A549 (cell line): ENCODE data around the gene PLEKHN1. TPM values are rescaled to one million over a fixed set of nuclear protein-coding genes. Genes with fewer than 3 reads are reported as not detected.
"Not testable (repeated sequence)": the region's sequence is repeated elsewhere in the genome, so short reads cannot be mapped to it uniquely, and the experiment has no call there.

Experiments used
- ATAC-seq, 2 experiments: fragments of 200-7000 bp in 1 of 2; fragments of >200 bp in 1 of 2; cut with Nextera tagmentation in 1 of 2; cut with Tn5 transposase in 1 of 2; 3 replicates each; pipeline versions ENCODE4 v1.8.0 to v1.9.1; 2018 to 2020; ENCODE audit warnings: mild to moderate bottlenecking in 1 of 2, moderate library complexity in 1 of 2
- CTCF ChIA-PET: fragments of 300-600 bp; sonication (Branson Sonifier 250); formaldehyde crosslinking; extraction: SDS; loops from one replicate; lab custom pipeline; 2021; ENCODE audit warnings: antibody characterized with exemption, inconsistent platforms; lab: Yijun Ruan, JAX
- POLR2A ChIA-PET: fragments of 350-600 bp; formaldehyde crosslinking; extraction: SDS; loops from one replicate; lab custom pipeline; 2021; ENCODE audit warnings: antibody characterized with exemption, inconsistent platforms; lab: Yijun Ruan, JAX
- DNase-seq, 2 experiments: peaks; one replicate each; pipeline versions ENCODE4 v3.0.0 to v3.0.0-alpha.2; 2011 to 2016; ENCODE audit warnings: low read depth in 1 of 2, low spot score in 1 of 2
- FAIRE-seq: peaks from 2 replicates; lab custom pipeline; 2011; peaks lifted over from hg19 to GRCh38; lab: Jason Lieb, UNC
- H3K27ac ChIP-seq, 2 experiments: fragments of >200 bp; sonication (Bioruptor Twin); formaldehyde crosslinking; 3 replicates each; pipeline ENCODE4 v1.5.1; 2016 to 2017
- H3K4me1 ChIP-seq: fragments of >200 bp; sonication (Bioruptor Twin); formaldehyde crosslinking; 3 replicates; pipeline ENCODE4 v1.6.1; 2016
- H3K4me2 ChIP-seq: fragments of >200 bp; sonication (Bioruptor Twin); formaldehyde crosslinking; 3 replicates; pipeline ENCODE4 v1.6.1; 2016
- H3K4me3 ChIP-seq: fragments of >200 bp; sonication (Bioruptor Twin); formaldehyde crosslinking; 3 replicates; pipeline ENCODE4 v1.5.1; 2016
- H3K9me3 ChIP-seq: fragments of >200 bp; sonication (Bioruptor Twin); formaldehyde crosslinking; 3 replicates; pipeline ENCODE4 v1.6.1; 2016
- CHD2 ChIP-seq: fragments of 150-350 bp; IDR thresholded peaks from 2 replicates; pipeline ENCODE4 v1.6.1; 2014; ENCODE audit warnings: low read length; ENCODE audit not compliant: partially characterized antibody
- CHD4 ChIP-seq: fragments of 200-600 bp; sonication (generic); IDR thresholded peaks from 2 replicates; pipeline ENCODE4 v1.6.1; 2016; ENCODE audit warnings: antibody characterized with exemption, mild to moderate bottlenecking, borderline replicate concordance
- EHF ChIP-seq: fragments of 250-450 bp; sonication (Bioruptor Pico); IDR thresholded peaks from 2 replicates; pipeline ENCODE4 v1.5.0; 2020; ENCODE audit warnings: mild to moderate bottlenecking
- EHMT2 ChIP-seq: fragments of 200-600 bp; sonication (generic); IDR thresholded peaks from 2 replicates; pipeline ENCODE4 v1.6.1; 2016; ENCODE audit warnings: antibody characterized with exemption, low read depth, mild to moderate bottlenecking, moderate library complexity
- HEYL ChIP-seq: fragments of 250-450 bp; sonication (Bioruptor Pico); IDR thresholded peaks from 2 replicates; pipeline ENCODE4 v1.8.0; 2021; ENCODE audit warnings: mild to moderate bottlenecking, moderate library complexity
- HOXA7 ChIP-seq: fragments of 250-450 bp; sonication (Bioruptor Pico); IDR thresholded peaks from 2 replicates; pipeline ENCODE4 v1.5.0; 2020; ENCODE audit warnings: mild to moderate bottlenecking, moderate library complexity
- HOXB5 ChIP-seq: fragments of 250-450 bp; sonication (Bioruptor Pico); IDR thresholded peaks from 2 replicates; pipeline ENCODE4 v1.5.0; 2020; ENCODE audit warnings: mild to moderate bottlenecking, moderate library complexity
- JUN ChIP-seq, 2 experiments: fragments of >200 bp; sonication (Bioruptor Twin); formaldehyde crosslinking; IDR thresholded peaks; 2 replicates in 1 of 2; 3 replicates in 1 of 2; pipeline ENCODE4 v1.6.1; 2016 to 2017
- KDM1A ChIP-seq: fragments of 200-600 bp; sonication (generic); IDR thresholded peaks from 2 replicates; pipeline ENCODE4 v1.6.1; 2016; ENCODE audit warnings: low read depth, mild to moderate bottlenecking
- MAZ ChIP-seq: fragments of 150-350 bp; IDR thresholded peaks from 2 replicates; pipeline ENCODE4 v1.6.1; 2014; ENCODE audit warnings: antibody characterized with exemption, low read depth, low read length, borderline replicate concordance
- MYC ChIP-seq: IDR thresholded peaks from 2 replicates; pipeline ENCODE4 v1.6.1; 2012; ENCODE audit warnings: mild to moderate bottlenecking, inconsistent platforms, low read length, improper control_type of control experiment, borderline replicate concordance
- NPAS2 ChIP-seq: fragments of 250-450 bp; sonication (Bioruptor Pico); IDR thresholded peaks from 2 replicates; pipeline ENCODE4 v1.8.0; 2022; ENCODE audit warnings: mild to moderate bottlenecking, moderate library complexity, borderline replicate concordance
- PHF8 ChIP-seq: fragments of 200-600 bp; sonication (generic); IDR thresholded peaks from 2 replicates; pipeline ENCODE4 v1.6.1; 2016; ENCODE audit warnings: low read depth, mild to moderate bottlenecking, antibody characterized with exemption, moderate library complexity, borderline replicate concordance
- RAD21 ChIP-seq, 2 experiments: fragments of >200 bp in 1 of 2; sonication (Bioruptor Twin) in 1 of 2; formaldehyde crosslinking in 1 of 2; IDR thresholded peaks in 1 of 2; conservative IDR thresholded peaks in 1 of 2; 2 replicates in 1 of 2; 3 replicates in 1 of 2; pipeline ENCODE4 v1.6.1; 2012 to 2018; ENCODE audit warnings: inconsistent platforms in 1 of 2
- RARB ChIP-seq: fragments of 250-450 bp; sonication (Bioruptor Pico); IDR thresholded peaks from 2 replicates; pipeline ENCODE4 v1.8.0; 2021; ENCODE audit warnings: mild to moderate bottlenecking, moderate library complexity
- RCOR1 ChIP-seq: fragments of 150-350 bp; IDR thresholded peaks from 2 replicates; pipeline ENCODE4 v1.6.1; 2014; ENCODE audit warnings: antibody characterized with exemption, low read length, low read depth
- RNF2 ChIP-seq: fragments of 200-600 bp; sonication (generic); IDR thresholded peaks from 2 replicates; pipeline ENCODE4 v1.6.1; 2016; ENCODE audit warnings: low read depth, mild to moderate bottlenecking, antibody characterized with exemption, moderate library complexity, borderline replicate concordance
- SREBF2 ChIP-seq: fragments of 450-650 bp; IDR thresholded peaks from 2 replicates; pipeline ENCODE4 v1.6.1; 2014; ENCODE audit warnings: mild to moderate bottlenecking, moderate library complexity
- TP53 ChIP-seq: fragments of 250-450 bp; sonication (Bioruptor Pico); IDR thresholded peaks from 2 replicates; pipeline ENCODE4 v1.5.0; 2021; ENCODE audit warnings: mild to moderate bottlenecking, moderate library complexity
- ZC3H11A ChIP-seq: fragments of 450-650 bp; IDR thresholded peaks from 2 replicates; pipeline ENCODE4 v1.6.1; 2014; ENCODE audit warnings: antibody characterized with exemption, mild to moderate bottlenecking
- ZNF302 ChIP-seq: fragments of 250-450 bp; sonication (Bioruptor Pico); IDR thresholded peaks from 2 replicates; pipeline ENCODE4 v1.9.0; 2021; ENCODE audit warnings: inconsistent platforms, mild to moderate bottlenecking, moderate library complexity
- ZSCAN20 ChIP-seq: fragments of 250-450 bp; sonication (Bioruptor Pico); IDR thresholded peaks from 2 replicates; pipeline ENCODE4 v1.8.0; 2022; ENCODE audit warnings: mild to moderate bottlenecking, moderate library complexity
- WGBS: methylation state at CpG from one replicate; pipeline ENCODE4 v1.1.6; 2017; ENCODE audit errors: missing lambda C conversion rate; 5-methylcytosine and 5-hydroxymethylcytosine counted together
- polyA plus RNA-seq, 4 experiments: library from polyadenylated mRNA; depleted of rRNA in 3 of 4; stranded (reverse); fragments of >200 nt; fragmentation: RNase III in 1 of 4; extraction: RNeasy Plus Mini Kit Qiagen cat#74134 plus additional on column Dnase treatment in 1 of 4; gene quantifications; 2 replicates in 3 of 4; 3 replicates in 1 of 4; pipeline ENCODE4 v1.2.3, GENCODE V29; 2011 to 2017
- TF ChIP-seq, protein P1 (sequence below): fragments of 250-450 bp; sonication (Bioruptor Pico); IDR thresholded peaks from 2 replicates; pipeline ENCODE4 v1.5.0; 2021; ENCODE audit warnings: mild to moderate bottlenecking, moderate library complexity, borderline replicate concordance
- TF ChIP-seq, protein P2 (sequence below): fragments of 150-350 bp; IDR thresholded peaks from 2 replicates; pipeline ENCODE4 v1.6.1; 2014; ENCODE audit warnings: low read depth, mild to moderate bottlenecking, low read length
- TF ChIP-seq, protein P3 (sequence below): IDR thresholded peaks from 2 replicates; pipeline ENCODE4 v1.6.1; 2012; ENCODE audit warnings: low read depth, borderline replicate concordance

PLEKHN1 gene
- polyA plus RNA-seq, 2 of the 4 experiments (the other 2 are of a cell fraction), result 0.75 to 3.2 TPM

DNA sequence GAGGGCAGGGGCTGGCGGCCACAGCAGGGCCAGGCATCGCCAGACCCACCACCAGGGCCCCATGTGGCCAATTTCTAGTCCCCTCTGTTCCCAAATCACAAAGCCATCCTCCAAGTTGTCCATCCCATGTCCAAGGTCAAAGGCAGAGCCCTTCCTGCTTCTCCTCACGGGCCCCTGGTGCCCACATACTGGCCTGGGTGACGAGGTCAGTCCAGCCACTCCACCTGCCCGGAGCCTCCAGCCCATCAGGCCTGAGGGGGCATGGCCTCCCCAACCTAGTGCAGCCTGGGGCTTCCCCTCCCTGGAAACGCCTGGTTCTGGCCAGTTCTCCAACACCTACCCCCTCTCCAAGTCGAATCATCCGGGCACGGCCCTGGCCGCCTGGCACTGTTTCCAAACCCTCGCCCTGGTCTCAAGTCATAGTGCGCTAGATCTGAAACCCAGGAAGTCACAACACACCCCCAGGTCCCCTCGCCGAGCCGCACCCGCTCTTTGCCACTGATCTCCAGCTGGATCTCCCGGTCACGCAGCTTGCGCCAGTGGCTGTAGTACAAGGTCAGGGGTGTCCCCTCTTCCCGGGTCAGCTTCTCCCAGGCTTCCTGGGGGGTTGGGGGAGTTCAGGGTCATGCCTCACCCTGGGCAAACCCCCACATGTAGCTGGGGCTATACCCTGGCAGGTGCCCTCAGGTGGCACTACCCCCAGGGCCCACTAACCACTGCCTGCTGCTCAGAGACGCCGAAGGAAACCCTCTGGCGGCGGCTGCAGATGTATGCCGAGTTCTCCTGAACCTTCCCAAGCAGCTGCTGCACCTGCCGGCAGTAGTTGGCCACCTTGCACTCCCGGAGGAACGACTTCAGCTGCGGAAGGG, 20.4 kb upstream of the PLEKHN1 start:
- Histone ChIP-seq H3K4me3 (no peak overlapping the region), H3K9me3 (no peaks in the 10 kb centered on the region), H3K27ac (peak overlapping the region; percentile 100; a peak in 5 of 6 replicates), H3K4me1 (peaks cover 41% of the 10 kb centered on the region), H3K4me2 (no peak overlapping the region; the same call in 2 of the 3 replicates)
- no peak for ATAC-seq
- DNase-seq, result no peak
- no peak for TF ChIP-seq MAZ
- TF ChIP-seq, protein P1, sequence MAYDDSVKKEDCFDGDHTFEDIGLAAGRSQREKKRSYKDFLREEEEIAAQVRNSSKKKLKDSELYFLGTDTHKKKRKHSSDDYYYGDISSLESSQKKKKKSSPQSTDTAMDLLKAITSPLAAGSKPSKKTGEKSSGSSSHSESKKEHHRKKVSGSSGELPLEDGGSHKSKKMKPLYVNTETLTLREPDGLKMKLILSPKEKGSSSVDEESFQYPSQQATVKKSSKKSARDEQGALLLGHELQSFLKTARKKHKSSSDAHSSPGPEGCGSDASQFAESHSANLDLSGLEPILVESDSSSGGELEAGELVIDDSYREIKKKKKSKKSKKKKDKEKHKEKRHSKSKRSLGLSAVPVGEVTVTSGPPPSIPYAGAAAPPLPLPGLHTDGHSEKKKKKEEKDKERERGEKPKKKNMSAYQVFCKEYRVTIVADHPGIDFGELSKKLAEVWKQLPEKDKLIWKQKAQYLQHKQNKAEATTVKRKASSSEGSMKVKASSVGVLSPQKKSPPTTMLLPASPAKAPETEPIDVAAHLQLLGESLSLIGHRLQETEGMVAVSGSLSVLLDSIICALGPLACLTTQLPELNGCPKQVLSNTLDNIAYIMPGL (CRISPR knock-in tag), result no peak
- TF ChIP-seq JUN (IDR thresholded peaks at IDR 0.05), result peak in 1 of 2 experiments; percentile 0; a peak in 1 of 5 replicates
- no peak for TF ChIP-seq HEYL (CRISPR knock-in tag)
- no peak for TF ChIP-seq SREBF2
- CTCF ChIA-PET, result interaction anchor here (0.8 to 8.1 kb wide), 4 partner anchors 17 to 40 kb away, joined by 3 to 84 read pairs (median 6); no protein-coding TSS in a partner anchor
- POLR2A ChIA-PET, result interaction anchor here (1.2 kb wide), 1 partner anchor 13 kb away, joined by 3 read pairs; the partner anchor contains the start of gene NOC2L
- no peak for FAIRE-seq
- 91% methylated on average over 11 of the region's 29 CpGs for WGBS

DNA sequence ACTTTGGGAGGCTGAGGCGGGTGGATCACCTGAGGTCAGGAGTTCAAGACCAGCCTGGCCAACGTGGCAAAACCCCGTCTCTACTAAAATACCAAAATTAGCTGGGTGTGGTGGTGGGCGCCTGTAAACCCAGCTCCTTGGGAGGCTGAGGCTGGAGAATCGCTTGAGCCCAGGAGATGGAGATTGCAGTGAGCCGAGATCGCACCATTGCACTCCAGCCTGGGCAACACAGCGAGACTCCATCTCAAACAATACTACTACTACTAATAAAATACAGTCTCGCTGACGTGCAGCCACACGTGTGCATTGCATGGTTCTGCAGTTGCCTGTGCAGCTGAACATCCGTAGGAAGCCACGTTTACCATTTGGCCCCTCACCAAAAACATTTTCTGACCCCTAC, 19.5 kb upstream of the PLEKHN1 start:
- not testable (repeated sequence) for FAIRE-seq

DNA sequence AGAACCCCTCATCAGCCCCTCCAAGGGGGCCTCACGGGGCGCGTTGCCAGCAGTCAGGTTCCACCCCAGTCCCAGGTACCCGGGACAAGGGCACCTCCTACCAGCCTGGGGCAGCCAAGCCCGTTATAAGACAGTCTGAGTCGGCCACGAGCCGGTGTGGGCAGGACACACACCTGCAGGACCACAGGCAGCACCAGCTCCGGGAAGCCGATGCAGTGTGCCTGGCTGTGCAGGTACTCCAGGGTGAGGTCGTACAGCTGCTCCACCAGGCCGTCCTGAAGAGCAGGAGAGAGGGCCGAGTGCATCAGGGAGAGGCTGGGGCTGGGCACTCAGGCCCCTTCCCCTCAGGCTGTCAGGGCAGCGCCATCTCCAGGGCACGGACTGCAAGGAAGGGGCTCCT, 18.3 kb upstream of the PLEKHN1 start:
- Histone ChIP-seq H3K9me3 (no peaks in the 10 kb centered on the region), H3K27ac (0 out of 6 replicates have a peak overlapping the region, but pooled peaks of 1 of the 2 experiments have one; percentile 26), H3K4me1 (peaks cover 31% of the 10 kb centered on the region), H3K4me3 (no peak overlapping the region), H3K4me2 (no peak overlapping the region)
- 95% methylated on average over 4 of the region's 15 CpGs for WGBS
- no peak for TF ChIP-seq RARB (CRISPR knock-in tag)
- no peak for TF ChIP-seq NPAS2
- no peak for TF ChIP-seq MYC
- no peak for TF ChIP-seq PHF8
- TF ChIP-seq, protein P2, sequence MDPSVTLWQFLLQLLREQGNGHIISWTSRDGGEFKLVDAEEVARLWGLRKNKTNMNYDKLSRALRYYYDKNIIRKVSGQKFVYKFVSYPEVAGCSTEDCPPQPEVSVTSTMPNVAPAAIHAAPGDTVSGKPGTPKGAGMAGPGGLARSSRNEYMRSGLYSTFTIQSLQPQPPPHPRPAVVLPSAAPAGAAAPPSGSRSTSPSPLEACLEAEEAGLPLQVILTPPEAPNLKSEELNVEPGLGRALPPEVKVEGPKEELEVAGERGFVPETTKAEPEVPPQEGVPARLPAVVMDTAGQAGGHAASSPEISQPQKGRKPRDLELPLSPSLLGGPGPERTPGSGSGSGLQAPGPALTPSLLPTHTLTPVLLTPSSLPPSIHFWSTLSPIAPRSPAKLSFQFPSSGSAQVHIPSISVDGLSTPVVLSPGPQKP, result no peak
- TF ChIP-seq KDM1A, result no peak
- no peak for TF ChIP-seq RCOR1
- TF ChIP-seq RAD21 (conservative IDR thresholded peaks at IDR 0.05 in 1 of 2, IDR thresholded peaks at IDR 0.05 in 1 of 2), result no peak
- no peak for TF ChIP-seq HOXB5 (CRISPR knock-in tag)
- no peak for TF ChIP-seq TP53 (CRISPR knock-in tag)
- no peak for TF ChIP-seq RNF2
- no peak for TF ChIP-seq CHD2
- no peak for TF ChIP-seq ZSCAN20
- no peak for TF ChIP-seq EHMT2
- TF ChIP-seq ZNF302 (CRISPR knock-in tag), result no peak
- no peak for TF ChIP-seq CHD4
- TF ChIP-seq, protein P3, sequence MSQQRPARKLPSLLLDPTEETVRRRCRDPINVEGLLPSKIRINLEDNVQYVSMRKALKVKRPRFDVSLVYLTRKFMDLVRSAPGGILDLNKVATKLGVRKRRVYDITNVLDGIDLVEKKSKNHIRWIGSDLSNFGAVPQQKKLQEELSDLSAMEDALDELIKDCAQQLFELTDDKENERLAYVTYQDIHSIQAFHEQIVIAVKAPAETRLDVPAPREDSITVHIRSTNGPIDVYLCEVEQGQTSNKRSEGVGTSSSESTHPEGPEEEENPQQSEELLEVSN, result no peak
- no peak for TF ChIP-seq ZC3H11A
- no peak for TF ChIP-seq EHF (CRISPR knock-in tag)
- TF ChIP-seq HOXA7 (CRISPR knock-in tag), result no peak
- POLR2A ChIA-PET, result no interaction called here
- DNase-seq, result no peak
- ATAC-seq, result no peak
- FAIRE-seq, result no peak
- CTCF ChIA-PET, result interaction anchor here (2.1 kb wide), 1 partner anchor 11 kb away, joined by 4 read pairs; the partner anchor contains the start of gene NOC2L

More for the DNA sequence above, 19.5 kb upstream of the PLEKHN1 start:
- H3K4me2 ChIP-seq, DNase-seq, POLR2A ChIA-PET, ATAC-seq, H3K4me3 ChIP-seq, H3K27ac ChIP-seq, H3K9me3 ChIP-seq: not testable (repeated sequence)
- CTCF ChIA-PET, result interaction anchor here (0.8 to 1.7 kb wide), 3 partner anchors 35 to 41 kb away, joined by 3 to 8 read pairs (median 3); no protein-coding TSS in a partner anchor
- 93% methylated on average over 13 of the region's 13 CpGs for WGBS
- H3K4me1 ChIP-seq, result peaks cover 36% of the 10 kb centered on the region
